ENCODE results near the gene OR8K1. TPM values are rescaled to one million over a fixed set of nuclear protein-coding genes. Genes with fewer than 3 reads are reported as not detected.

OR8K1 gene
- total RNA-seq = not detected

GRCh38 chr11:56345739-56346138, at the start of gene OR8K1:
TSS of gene OR8K1 (plus strand) at chr11:56346039. CDS start at chr11:56346039, 0 bp downstream.

DNA sequence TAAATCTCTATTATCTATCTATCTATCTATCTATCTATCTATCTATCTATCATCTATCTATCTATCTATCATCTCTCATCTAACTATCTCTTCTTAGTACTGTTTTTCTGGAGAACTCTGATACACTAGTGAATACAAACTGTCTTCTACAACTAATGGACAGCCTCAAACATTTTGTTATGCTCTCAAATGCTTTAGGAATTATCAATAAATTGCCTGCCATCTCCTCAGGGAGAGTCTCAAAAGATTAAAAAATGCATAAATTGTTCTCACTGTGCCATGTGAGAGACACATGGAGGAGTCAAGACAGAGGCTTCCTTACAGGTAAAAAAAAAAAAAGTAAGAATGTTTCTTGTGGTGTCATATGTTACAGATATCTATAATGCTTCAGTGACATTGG, 31.0 kb upstream of the OR8K1 start, which contains the start of gene OR8K3:
Gene OR8K3 (plus strand): TSS at position 301 of the 400 bp plus-strand sequence. CDS start 3,163 bp downstream, outside the sequence.

GRCh38 chr11:56353991-56354390, 8.2 kb downstream of the OR8K1 start, which contains the start of gene OR8J1:
TSS of gene OR8J1 (plus strand) at chr11:56354291. CDS start at chr11:56360247, 5,956 bp downstream.

GRCh38 chr11:56375324-56375723, 29.5 kb downstream of the OR8K1 start, which contains the start of gene OR8U1:
TSS of gene OR8U1 (plus strand) at chr11:56375624. CDS start at chr11:56375624, 0 bp downstream.

Other genes with a start within 250 kb of the OR8K1 start
- gene OR8H2, start 242.4 kb upstream of the OR8K1 start, total RNA-seq = not detected
- not detected for gene OR8H3, start 223.7 kb upstream of the OR8K1 start, total RNA-seq
- gene OR8J3, start 205.8 kb upstream of the OR8K1 start, total RNA-seq = not detected
- not detected for gene OR8K5, start 185.7 kb upstream of the OR8K1 start, total RNA-seq
- gene OR5J2, start 169.4 kb upstream of the OR8K1 start, total RNA-seq = not detected
- not detected for gene OR5T2, start 111.8 kb upstream of the OR8K1 start, total RNA-seq
- gene OR5T3, start 93.8 kb upstream of the OR8K1 start, total RNA-seq = not detected
- not detected for gene OR5T1, start 71.9 kb upstream of the OR8K1 start, total RNA-seq
- gene OR8H1, start 53.8 kb upstream of the OR8K1 start, total RNA-seq = not detected
- not detected for gene OR8K3, start 30.9 kb upstream of the OR8K1 start, total RNA-seq
- gene OR8J1, start 8.3 kb downstream of the OR8K1 start, total RNA-seq = not detected
- not detected for gene OR8U1, start 29.6 kb downstream of the OR8K1 start, total RNA-seq
- not detected for gene OR5AL1, start 66.7 kb downstream of the OR8K1 start, total RNA-seq
- gene OR5M3, start 127.3 kb downstream of the OR8K1 start, total RNA-seq = not detected
- not detected for gene OR5M8, start 145.3 kb downstream of the OR8K1 start, total RNA-seq
- not detected for gene OR5M11, start 197.2 kb downstream of the OR8K1 start, total RNA-seq
- not detected for gene OR5M10, start 231.7 kb downstream of the OR8K1 start, total RNA-seq

Data from activated naive CD4-positive, alpha-beta T cell treated with anti-CD3 and anti-CD28 coated beads, Interleukin-2, amount 10 ng/mL, durations not matched to agents 5 hours and 36 hours (primary cell).